GM18505 (cell line): ENCODE data around the gene PDCD1LG2.

Experiments used
- ATAC-seq: cut with Tn5 transposase; IDR thresholded peaks from one replicate; pipeline ENCODE4 v1.9.1; 2021; ENCODE audit not compliant: unreplicated experiment
- POLR2A ChIP-seq: IDR thresholded peaks from 4 replicates; pipeline ENCODE4 v1.6.1; 2011; ENCODE audit warnings: borderline replicate concordance; ENCODE audit not compliant: insufficient read depth, insufficient read length; ENCODE audit errors: extremely low read depth

The PDCD1LG2 gene

DNA sequence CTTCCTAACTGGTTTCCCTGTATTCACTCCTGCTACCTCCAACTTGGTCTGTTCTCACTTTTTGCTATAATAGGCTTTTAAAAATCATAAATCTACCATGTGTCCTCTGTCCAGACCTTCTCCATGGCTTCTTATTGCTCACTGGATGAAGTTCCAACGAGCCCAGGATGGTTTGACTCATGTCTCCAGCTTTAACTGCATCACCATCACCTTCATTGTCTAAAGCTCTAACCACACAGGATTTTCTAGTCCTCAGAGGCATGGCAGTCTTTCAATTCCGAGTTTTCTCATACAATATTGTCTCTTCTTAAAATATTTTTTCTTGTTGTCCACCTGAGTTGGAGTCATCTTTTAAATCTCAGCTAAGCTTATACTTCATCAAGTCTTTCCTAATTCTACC is 49.3 kb downstream of the PDCD1LG2 start:
- TF ChIP-seq POLR2A = no peak
- ATAC-seq = no peak

DNA sequence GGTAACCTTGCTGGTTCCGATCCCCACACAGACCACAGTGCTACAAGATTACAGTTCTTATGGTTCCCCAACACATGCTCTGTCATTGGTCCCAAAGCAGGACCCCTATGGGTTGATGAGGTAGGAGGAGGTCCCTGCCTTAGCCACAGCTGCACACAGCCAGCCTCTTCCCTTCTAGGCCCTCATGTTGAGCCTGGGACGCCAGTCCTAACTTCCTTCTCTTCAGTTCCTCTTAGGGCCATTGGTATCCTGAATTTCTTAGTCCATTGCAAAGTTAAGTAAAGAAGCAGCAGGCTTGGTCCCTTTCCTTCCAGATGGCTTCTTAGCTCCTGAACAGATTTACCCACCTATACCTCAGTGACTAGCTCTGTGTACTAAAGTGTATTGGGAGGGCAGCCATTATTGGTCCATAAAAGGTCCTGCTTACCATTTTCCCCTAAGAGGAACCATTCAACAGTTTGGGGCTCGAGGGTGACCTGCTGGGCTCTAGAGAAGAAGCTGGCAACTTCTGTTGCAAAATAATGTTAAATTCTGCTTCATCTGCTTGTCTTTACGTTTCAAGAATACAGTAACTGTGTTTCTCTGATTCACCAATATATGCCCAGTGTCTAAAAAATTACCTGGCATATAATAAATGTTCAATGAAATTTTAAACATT is 50.2 kb downstream of the PDCD1LG2 start:
- TF ChIP-seq POLR2A = no peak

DNA sequence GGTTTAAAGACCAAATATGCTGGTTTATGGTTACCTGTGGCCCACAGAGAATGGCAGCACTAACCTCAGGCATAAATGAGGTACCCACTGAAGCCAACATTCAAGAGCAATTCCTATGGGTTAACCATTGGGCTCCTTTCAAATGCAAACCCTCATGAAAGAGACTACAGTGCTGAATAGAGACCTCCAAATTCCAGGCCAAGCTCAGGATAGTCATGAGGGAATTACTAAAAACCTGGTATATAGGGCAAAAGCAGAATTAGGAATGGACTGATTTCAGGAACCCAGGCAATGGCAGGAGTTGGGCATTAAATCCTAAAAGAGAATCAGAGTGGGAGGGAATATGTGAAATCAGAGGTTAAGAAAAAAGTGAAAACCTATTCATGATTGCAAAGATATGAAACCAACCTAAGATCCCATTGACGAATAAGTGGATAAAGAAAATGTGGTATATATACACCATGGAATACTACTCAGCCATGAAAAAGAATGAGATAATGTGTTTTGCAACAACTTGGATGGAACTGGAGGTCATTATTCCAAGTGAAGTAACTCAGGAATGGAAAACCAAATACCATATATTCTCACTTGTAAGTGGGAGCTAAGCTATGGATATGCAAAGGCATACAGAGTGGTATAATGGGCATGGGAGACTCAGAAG is 51.6 kb downstream of the PDCD1LG2 start:
- no peak for ATAC-seq
- no peak for TF ChIP-seq POLR2A

More for the DNA sequence above, 50.2 kb downstream of the PDCD1LG2 start:
- ATAC-seq = no peak

DNA sequence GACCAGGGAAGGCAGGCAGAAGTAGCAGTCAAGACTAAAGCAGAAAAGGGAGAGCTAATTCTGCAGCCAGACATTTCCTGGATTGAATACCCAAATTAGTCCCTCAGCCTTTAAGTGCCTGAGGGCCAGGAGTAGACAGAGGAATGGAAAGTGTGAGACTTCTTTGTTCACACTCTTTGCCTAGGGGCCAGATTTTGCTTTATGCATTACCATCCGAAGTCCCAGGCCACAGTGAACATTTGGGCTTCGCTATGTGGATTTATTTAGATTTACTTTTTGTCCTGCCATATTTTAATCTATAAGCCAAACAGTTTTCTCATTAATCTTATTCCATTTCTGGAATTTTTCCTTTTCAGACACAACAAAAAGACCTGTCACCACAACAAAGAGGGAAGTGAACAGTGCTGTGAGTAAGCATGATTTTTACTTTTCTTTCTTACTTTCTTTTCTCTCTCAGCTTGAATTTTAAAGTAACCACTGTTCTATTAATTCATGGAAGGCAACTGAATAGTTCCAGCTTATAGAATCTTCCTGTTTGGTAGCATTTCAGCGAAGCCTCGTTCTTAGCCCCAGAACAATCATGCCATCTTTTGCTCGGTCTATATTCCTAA is 52.6 kb downstream of the PDCD1LG2 start:
- no peak for ATAC-seq
- no peak for TF ChIP-seq POLR2A

- no peak for ATAC-seq
- no peak for TF ChIP-seq POLR2A
Observed at GRCh38 chr9:5563417-5563815, 53.1 kb downstream of the PDCD1LG2 start.

DNA sequence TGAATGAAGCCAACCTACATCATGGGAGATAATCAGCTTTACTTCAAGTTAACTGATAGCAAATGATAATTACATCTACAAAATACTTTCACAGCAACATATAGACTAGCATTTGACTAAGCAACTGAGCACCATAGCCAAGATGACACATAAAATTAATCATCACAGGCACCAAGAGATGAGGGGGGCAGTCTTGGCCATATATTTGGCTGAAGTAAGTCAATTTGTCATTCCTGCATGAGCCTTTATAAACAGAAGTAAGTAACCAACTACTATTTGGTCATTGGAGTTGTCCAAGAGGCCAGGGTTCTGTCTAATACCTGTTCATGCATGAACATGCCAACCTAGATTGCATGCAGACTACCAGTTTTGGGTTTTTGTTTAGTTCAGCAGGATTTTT is 53.6 kb downstream of the PDCD1LG2 start:
- no peak for TF ChIP-seq POLR2A

GRCh38 chr9:5566054-5566618 is 55.8 kb downstream of the PDCD1LG2 start:
- ATAC-seq = peak; percentile 70
- TF ChIP-seq POLR2A = no peak

More for the DNA sequence above, 53.6 kb downstream of the PDCD1LG2 start:
- ATAC-seq = no peak

- no peak for TF ChIP-seq POLR2A
- no peak for ATAC-seq
Observed at GRCh38 chr9:5568868-5569267, 58.5 kb downstream of the PDCD1LG2 start.

GRCh38 chr9:5569409-5569808 is 59.1 kb downstream of the PDCD1LG2 start:
- no peak for ATAC-seq
- TF ChIP-seq POLR2A = no peak

DNA sequence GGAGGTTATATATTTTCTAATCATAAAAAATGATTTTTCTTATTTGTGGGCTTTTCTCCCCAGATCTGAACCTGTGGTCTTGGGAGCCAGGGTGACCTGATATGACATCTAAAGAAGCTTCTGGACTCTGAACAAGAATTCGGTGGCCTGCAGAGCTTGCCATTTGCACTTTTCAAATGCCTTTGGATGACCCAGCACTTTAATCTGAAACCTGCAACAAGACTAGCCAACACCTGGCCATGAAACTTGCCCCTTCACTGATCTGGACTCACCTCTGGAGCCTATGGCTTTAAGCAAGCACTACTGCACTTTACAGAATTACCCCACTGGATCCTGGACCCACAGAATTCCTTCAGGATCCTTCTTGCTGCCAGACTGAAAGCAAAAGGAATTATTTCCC is 59.6 kb downstream of the PDCD1LG2 start:
- no peak for ATAC-seq
- TF ChIP-seq POLR2A = no peak

- no peak for ATAC-seq
- no peak for TF ChIP-seq POLR2A
Observed at GRCh38 chr9:5571629-5572232, 61.4 kb downstream of the PDCD1LG2 start.

- TF ChIP-seq POLR2A = no peak
- ATAC-seq = no peak
Observed at GRCh38 chr9:5574097-5574496, 63.8 kb downstream of the PDCD1LG2 start.

DNA sequence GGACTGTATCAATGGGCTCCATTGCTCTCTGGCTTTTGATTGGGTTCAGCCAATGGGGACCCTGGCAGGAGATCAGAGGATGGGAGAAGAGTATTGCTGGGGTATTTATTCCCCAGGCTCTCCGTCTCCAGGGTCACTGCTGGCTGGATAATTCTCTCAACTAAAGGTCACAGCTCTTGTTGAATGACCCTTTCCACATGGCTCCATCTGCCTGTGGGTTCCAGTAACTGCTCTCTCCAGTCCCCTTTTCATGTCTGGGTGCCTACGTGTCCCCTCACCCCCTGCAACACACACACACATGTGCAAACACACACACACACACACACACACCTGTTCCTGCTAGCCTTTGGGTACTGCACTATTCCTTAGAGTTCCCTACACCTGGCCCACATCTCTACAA is 64.7 kb downstream of the PDCD1LG2 start:
- ATAC-seq = no peak
- TF ChIP-seq POLR2A = no peak
